ENCODE data around the gene ZKSCAN1. TPM values are rescaled to one million over a fixed set of nuclear protein-coding genes. Genes with fewer than 3 reads are reported as not detected.

Gene ZKSCAN1
- total and polyA plus RNA-seq, 2 experiments from 2014 or later = 11.8 to 19.4 TPM

DNA sequence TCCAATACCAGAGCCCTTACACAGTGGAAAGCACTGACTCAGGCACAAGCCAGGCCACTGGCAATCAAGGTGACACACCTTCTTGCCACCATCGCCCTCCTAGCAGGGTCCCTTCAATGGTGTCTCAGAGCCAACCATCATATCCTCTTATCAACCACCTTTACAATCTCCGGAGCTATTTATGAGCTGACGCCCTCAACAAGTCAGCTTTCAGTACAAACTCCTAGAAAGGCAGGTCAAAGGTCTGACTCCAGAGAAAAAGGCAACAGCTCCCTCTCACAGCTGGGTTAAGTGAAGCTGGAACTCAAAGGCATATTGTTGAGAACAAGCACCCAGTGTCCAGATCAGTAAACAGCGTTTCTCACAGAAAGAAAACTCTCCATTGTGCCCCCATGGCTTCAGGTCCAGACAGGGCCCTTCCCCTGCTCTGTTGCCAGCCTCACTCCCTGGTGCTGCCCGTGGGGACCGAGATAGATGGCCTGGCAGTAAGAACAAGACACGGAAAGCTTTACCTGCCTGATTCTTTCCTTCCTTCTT is 63.7 kb downstream of the ZKSCAN1 start:
- Histone ChIP-seq H3K27ac (ENCODE audit: low read depth) (no peak overlapping the region; the same call in 1 of the 2 replicates), H3K4me2 (peak overlapping the region; percentile 89; the same call in 1 of the 2 replicates), H3K4me1 (ENCODE audit: insufficient read depth) (peaks cover 15% of the 10 kb centered on the region), H3K36me3 (ENCODE audit: insufficient read depth) (peaks cover 58% of the 10 kb centered on the region), H3K9me2 (ENCODE audit: insufficient read depth) (no peaks in the 10 kb centered on the region), H3K27me3 (ENCODE audit: insufficient read depth) (no peaks in the 10 kb centered on the region), H3K4me3 (peak overlapping the region; percentile 94; the same call in 1 of the 2 replicates), H3F3A (replicated peaks; ENCODE audit: low read depth) (peaks cover 25% of the 10 kb centered on the region), H2AFZ (no peak overlapping the region), H3K79me2 (replicated peaks; ENCODE audit: insufficient read depth) (peaks cover 62% of the 10 kb centered on the region), H4K20me1 (replicated peaks; ENCODE audit: insufficient read depth) (peaks cover 23% of the 10 kb centered on the region)
- ATAC-seq = no peak
- no peak for TF ChIP-seq CTCF (conservative IDR thresholded peaks at IDR 0.05; ENCODE audit: low read depth in 2 of 2)
- no peak for TF ChIP-seq ZNF331 (CRISPR knock-in tag; IDR thresholded peaks at IDR 0.05; ENCODE audit: low read depth)
- TF ChIP-seq, protein P1, sequence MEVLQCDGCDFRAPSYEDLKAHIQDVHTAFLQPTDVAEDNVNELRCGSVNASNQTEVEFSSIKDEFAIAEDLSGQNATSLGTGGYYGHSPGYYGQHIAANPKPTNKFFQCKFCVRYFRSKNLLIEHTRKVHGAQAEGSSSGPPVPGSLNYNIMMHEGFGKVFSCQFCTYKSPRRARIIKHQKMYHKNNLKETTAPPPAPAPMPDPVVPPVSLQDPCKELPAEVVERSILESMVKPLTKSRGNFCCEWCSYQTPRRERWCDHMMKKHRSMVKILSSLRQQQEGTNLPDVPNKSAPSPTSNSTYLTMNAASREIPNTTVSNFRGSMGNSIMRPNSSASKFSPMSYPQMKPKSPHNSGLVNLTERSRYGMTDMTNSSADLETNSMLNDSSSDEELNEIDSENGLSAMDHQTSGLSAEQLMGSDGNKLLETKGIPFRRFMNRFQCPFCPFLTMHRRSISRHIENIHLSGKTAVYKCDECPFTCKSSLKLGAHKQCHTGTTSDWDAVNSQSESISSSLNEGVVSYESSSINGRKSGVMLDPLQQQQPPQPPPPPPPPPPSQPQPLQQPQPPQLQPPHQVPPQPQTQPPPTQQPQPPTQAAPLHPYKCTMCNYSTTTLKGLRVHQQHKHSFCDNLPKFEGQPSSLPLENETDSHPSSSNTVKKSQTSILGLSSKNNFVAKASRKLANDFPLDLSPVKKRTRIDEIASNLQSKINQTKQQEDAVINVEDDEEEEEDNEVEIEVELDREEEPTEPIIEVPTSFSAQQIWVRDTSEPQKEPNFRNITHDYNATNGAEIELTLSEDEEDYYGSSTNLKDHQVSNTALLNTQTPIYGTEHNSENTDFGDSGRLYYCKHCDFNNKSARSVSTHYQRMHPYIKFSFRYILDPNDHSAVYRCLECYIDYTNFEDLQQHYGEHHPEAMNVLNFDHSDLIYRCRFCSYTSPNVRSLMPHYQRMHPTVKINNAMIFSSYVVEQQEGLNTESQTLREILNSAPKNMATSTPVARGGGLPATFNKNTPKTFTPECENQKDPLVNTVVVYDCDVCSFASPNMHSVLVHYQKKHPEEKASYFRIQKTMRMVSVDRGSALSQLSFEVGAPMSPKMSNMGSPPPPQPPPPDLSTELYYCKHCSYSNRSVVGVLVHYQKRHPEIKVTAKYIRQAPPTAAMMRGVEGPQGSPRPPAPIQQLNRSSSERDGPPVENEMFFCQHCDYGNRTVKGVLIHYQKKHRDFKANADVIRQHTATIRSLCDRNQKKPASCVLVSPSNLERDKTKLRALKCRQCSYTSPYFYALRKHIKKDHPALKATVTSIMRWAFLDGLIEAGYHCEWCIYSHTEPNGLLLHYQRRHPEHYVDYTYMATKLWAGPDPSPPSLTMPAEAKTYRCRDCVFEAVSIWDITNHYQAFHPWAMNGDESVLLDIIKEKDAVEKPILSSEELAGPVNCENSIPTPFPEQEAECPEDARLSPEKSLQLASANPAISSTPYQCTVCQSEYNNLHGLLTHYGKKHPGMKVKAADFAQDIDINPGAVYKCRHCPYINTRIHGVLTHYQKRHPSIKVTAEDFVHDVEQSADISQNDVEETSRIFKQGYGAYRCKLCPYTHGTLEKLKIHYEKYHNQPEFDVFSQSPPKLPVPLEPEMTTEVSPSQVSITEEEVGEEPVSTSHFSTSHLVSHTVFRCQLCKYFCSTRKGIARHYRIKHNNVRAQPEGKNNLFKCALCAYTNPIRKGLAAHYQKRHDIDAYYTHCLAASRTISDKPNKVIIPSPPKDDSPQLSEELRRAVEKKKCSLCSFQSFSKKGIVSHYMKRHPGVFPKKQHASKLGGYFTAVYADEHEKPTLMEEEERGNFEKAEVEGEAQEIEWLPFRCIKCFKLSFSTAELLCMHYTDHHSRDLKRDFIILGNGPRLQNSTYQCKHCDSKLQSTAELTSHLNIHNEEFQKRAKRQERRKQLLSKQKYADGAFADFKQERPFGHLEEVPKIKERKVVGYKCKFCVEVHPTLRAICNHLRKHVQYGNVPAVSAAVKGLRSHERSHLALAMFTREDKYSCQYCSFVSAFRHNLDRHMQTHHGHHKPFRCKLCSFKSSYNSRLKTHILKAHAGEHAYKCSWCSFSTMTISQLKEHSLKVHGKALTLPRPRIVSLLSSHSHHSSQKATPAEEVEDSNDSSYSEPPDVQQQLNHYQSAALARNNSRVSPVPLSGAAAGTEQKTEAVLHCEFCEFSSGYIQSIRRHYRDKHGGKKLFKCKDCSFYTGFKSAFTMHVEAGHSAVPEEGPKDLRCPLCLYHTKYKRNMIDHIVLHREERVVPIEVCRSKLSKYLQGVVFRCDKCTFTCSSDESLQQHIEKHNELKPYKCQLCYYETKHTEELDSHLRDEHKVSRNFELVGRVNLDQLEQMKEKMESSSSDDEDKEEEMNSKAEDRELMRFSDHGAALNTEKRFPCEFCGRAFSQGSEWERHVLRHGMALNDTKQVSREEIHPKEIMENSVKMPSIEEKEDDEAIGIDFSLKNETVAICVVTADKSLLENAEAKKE (CRISPR knock-in tag; IDR thresholded peaks at IDR 0.05) = no peak
- no peak for TF ChIP-seq JUNB (IDR thresholded peaks at IDR 0.05; ENCODE audit: unreplicated experiment)
- no peak for TF ChIP-seq CREB1 (CRISPR knock-in tag; IDR thresholded peaks at IDR 0.05; ENCODE audit: low read depth)
- TF ChIP-seq REST (IDR thresholded peaks at IDR 0.05; ENCODE audit: unreplicated experiment) = no peak
- TF ChIP-seq EZH2 (IDR thresholded peaks at IDR 0.05; ENCODE audit: low read depth, unreplicated experiment) = no peak
- TF ChIP-seq ETS1 (IDR thresholded peaks at IDR 0.05) = no peak
- no peak for TF ChIP-seq POLR2AphosphoS5 (IDR thresholded peaks at IDR 0.05; ENCODE audit: low read depth)
- TF ChIP-seq EZH2phosphoT487 (IDR thresholded peaks at IDR 0.05; ENCODE audit: unreplicated experiment) = no peak
- no peak for TF ChIP-seq STAT1 (IDR thresholded peaks at IDR 0.05; ENCODE audit: unreplicated experiment)
- no peak for TF ChIP-seq ZNF114 (CRISPR knock-in tag; IDR thresholded peaks at IDR 0.05)
- TF ChIP-seq NANOG (IDR thresholded peaks at IDR 0.05; ENCODE audit: borderline replicate concordance) = no peak
- Mint-ChIP-seq H3K9me3 (peaks cover 39% of the 10 kb centered on the region), H3K27me3 (ENCODE audit: insufficient read depth, low read depth, poor library complexity) (peaks cover 21% of the 10 kb centered on the region), H3K36me3 (ENCODE audit: low read depth) (peaks cover 69% of the 10 kb centered on the region), H3K4me1 (peaks cover 19% of the 10 kb centered on the region), H3K27ac (no peak overlapping the region), H3K4me3 (peak overlapping the region; percentile 41)
- DNase-seq (ENCODE audit: low spot score) = no peak

All from GM23338 (cell line).